HCT116 (cell line): Measurements from ENCODE around the gene AFDN.

Experiments
- FOSL1 ChIP-seq: IDR thresholded peaks from 2 replicates; pipeline ENCODE4 v1.6.1; 2012; ENCODE audit warnings: low read depth
- POLR2A ChIP-seq: IDR thresholded peaks from 2 replicates; pipeline ENCODE4 v1.7.0; 2011; ENCODE audit warnings: borderline replicate concordance; ENCODE audit not compliant: insufficient read depth, insufficient read length; ENCODE audit errors: extremely low read depth
- POLR2AphosphoS5 ChIP-seq: IDR thresholded peaks from 2 replicates; pipeline ENCODE4 v1.6.1; 2011; ENCODE audit warnings: mild to moderate bottlenecking, low read depth, low read length, moderate library complexity
- SP1 ChIP-seq: IDR thresholded peaks from 2 replicates; pipeline ENCODE4 v1.6.1; 2012; ENCODE audit warnings: low read depth
- YY1 ChIP-seq: IDR thresholded peaks from 2 replicates; pipeline ENCODE4 v1.6.1; 2011; ENCODE audit warnings: low read length, low read depth, moderate library complexity, mild to moderate bottlenecking; ENCODE audit not compliant: insufficient replicate concordance; ENCODE audit errors: extremely low read depth
- ZNF274 ChIP-seq: fragments of 200-500 bp; sonication (Bioruptor generic); IDR thresholded peaks from 2 replicates; pipeline ENCODE4 v1.6.1; 2014; ENCODE audit warnings: mild to moderate bottlenecking, low read depth, low read length, inconsistent platforms
- TF ChIP-seq, protein P1 (sequence below), 3 experiments: fragments of 200-600 bp in 1 of 3; sonication (generic) in 1 of 3; IDR thresholded peaks in 2 of 3; conservative IDR thresholded peaks in 1 of 3; 2 replicates each; pipeline ENCODE4 v1.5.1; 2012 to 2017; ENCODE audit warnings: low read depth in 2 of 3, low read length in 2 of 3, antibody characterized with exemption in 1 of 3, borderline replicate concordance in 1 of 3, control low read depth in 1 of 3, mild to moderate bottlenecking in 1 of 3, mixed read lengths in 1 of 3, mixed run types in 1 of 3, moderate library complexity in 1 of 3; ENCODE audit not compliant: insufficient read depth in 1 of 3
- TF ChIP-seq, protein P2 (sequence below): IDR thresholded peaks from 2 replicates; pipeline ENCODE4 v1.6.1; 2011; ENCODE audit warnings: mild to moderate bottlenecking, low read length, moderate library complexity; ENCODE audit not compliant: insufficient replicate concordance; ENCODE audit errors: extremely low read depth
- TF ChIP-seq, protein P3 (sequence below): IDR thresholded peaks from 2 replicates; pipeline ENCODE4 v1.6.1; 2012

DNA sequence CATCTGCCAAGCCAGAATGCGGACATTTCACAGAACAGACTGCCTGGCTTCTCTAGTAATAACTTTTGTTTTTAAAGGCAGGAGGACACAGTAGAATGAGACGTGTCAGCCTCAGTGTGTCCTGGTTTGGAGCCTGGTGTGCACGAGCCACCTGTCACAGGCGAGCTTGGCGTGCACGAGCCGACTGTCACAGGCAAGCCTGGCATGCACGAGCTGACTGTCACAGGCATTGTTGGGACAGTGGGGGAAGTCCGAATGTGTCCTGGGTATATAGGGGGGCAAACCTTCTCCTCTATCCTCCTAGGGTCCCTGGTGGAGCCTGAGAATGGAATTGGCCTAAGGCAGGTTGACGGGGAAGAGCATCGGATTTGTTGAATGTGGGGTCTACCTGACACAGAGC is 178.2 kb downstream of the AFDN start:
- TF ChIP-seq, protein P1, sequence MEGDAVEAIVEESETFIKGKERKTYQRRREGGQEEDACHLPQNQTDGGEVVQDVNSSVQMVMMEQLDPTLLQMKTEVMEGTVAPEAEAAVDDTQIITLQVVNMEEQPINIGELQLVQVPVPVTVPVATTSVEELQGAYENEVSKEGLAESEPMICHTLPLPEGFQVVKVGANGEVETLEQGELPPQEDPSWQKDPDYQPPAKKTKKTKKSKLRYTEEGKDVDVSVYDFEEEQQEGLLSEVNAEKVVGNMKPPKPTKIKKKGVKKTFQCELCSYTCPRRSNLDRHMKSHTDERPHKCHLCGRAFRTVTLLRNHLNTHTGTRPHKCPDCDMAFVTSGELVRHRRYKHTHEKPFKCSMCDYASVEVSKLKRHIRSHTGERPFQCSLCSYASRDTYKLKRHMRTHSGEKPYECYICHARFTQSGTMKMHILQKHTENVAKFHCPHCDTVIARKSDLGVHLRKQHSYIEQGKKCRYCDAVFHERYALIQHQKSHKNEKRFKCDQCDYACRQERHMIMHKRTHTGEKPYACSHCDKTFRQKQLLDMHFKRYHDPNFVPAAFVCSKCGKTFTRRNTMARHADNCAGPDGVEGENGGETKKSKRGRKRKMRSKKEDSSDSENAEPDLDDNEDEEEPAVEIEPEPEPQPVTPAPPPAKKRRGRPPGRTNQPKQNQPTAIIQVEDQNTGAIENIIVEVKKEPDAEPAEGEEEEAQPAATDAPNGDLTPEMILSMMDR (IDR thresholded peaks at IDR 0.05 in 2 of 3, conservative IDR thresholded peaks at IDR 0.05 in 1 of 3; ENCODE audit: borderline replicate concordance in 1 of 3, insufficient read depth in 1 of 3, low read depth in 2 of 3, low read length in 2 of 3), result no peak
- no peak for TF ChIP-seq YY1
- no peak for TF ChIP-seq POLR2AphosphoS5
- TF ChIP-seq ZNF274, result no peak
- TF ChIP-seq SP1, result no peak
- TF ChIP-seq, protein P2, sequence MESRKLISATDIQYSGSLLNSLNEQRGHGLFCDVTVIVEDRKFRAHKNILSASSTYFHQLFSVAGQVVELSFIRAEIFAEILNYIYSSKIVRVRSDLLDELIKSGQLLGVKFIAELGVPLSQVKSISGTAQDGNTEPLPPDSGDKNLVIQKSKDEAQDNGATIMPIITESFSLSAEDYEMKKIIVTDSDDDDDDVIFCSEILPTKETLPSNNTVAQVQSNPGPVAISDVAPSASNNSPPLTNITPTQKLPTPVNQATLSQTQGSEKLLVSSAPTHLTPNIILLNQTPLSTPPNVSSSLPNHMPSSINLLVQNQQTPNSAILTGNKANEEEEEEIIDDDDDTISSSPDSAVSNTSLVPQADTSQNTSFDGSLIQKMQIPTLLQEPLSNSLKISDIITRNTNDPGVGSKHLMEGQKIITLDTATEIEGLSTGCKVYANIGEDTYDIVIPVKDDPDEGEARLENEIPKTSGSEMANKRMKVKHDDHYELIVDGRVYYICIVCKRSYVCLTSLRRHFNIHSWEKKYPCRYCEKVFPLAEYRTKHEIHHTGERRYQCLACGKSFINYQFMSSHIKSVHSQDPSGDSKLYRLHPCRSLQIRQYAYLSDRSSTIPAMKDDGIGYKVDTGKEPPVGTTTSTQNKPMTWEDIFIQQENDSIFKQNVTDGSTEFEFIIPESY, result no peak
- TF ChIP-seq FOSL1, result no peak
- TF ChIP-seq, protein P3, sequence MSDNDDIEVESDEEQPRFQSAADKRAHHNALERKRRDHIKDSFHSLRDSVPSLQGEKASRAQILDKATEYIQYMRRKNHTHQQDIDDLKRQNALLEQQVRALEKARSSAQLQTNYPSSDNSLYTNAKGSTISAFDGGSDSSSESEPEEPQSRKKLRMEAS, result no peak
- no peak for TF ChIP-seq POLR2A
